Measurements from ENCODE around the gene CCDC8.

The CCDC8 gene

GRCh38 chr19:46404753-46405468, 8.5 kb downstream of the CCDC8 start:
- no peak for TF ChIP-seq CTCF (IDR thresholded peaks at IDR 0.05)

- no peak for TF ChIP-seq CTCF (IDR thresholded peaks at IDR 0.05)
These were observed 9.2 kb downstream of the CCDC8 start for GRCh38 chr19:46404055-46404752.

- no peak for TF ChIP-seq CTCF (IDR thresholded peaks at IDR 0.05)
These were observed 10.6 kb downstream of the CCDC8 start for GRCh38 chr19:46402725-46403124.

- no peak for TF ChIP-seq CTCF (IDR thresholded peaks at IDR 0.05)
These were observed 19.0 kb downstream of the CCDC8 start for GRCh38 chr19:46394402-46394797.

GRCh38 chr19:46393456-46394401, 19.6 kb downstream of the CCDC8 start:
- no peak for TF ChIP-seq CTCF (IDR thresholded peaks at IDR 0.05)

- TF ChIP-seq CTCF (IDR thresholded peaks at IDR 0.05): no peak
These were observed 20.5 kb downstream of the CCDC8 start for GRCh38 chr19:46392837-46393236.

- no peak for TF ChIP-seq CTCF (IDR thresholded peaks at IDR 0.05)
These were observed 21.0 kb downstream of the CCDC8 start for GRCh38 chr19:46392252-46392801.

Data from LNCAP (cell line).